ENCODE results near the gene MAPKAP1.

DNA sequence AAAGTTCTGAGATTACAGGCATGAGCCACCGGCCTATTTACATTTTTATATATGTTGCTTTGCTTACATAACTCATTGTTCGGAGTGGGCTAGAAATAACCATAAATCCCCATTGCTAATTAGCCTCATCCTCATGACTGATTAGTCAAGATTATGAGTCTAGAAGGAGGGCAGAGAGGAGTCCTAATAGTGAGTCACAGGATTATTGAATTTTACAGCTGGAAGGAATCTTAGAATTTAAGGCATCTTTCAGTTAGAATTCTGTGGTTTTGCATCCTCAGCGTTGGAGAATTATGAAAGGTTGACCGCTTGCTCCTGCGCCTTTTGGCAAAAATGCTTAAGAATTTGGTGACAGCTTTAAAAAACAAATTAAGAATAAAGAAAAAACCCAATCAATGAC, 37.6 kb upstream of the MAPKAP1 start:
- TF ChIP-seq, protein P1, sequence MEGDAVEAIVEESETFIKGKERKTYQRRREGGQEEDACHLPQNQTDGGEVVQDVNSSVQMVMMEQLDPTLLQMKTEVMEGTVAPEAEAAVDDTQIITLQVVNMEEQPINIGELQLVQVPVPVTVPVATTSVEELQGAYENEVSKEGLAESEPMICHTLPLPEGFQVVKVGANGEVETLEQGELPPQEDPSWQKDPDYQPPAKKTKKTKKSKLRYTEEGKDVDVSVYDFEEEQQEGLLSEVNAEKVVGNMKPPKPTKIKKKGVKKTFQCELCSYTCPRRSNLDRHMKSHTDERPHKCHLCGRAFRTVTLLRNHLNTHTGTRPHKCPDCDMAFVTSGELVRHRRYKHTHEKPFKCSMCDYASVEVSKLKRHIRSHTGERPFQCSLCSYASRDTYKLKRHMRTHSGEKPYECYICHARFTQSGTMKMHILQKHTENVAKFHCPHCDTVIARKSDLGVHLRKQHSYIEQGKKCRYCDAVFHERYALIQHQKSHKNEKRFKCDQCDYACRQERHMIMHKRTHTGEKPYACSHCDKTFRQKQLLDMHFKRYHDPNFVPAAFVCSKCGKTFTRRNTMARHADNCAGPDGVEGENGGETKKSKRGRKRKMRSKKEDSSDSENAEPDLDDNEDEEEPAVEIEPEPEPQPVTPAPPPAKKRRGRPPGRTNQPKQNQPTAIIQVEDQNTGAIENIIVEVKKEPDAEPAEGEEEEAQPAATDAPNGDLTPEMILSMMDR (IDR thresholded peaks at IDR 0.05) = no peak
- TF ChIP-seq POLR2A (IDR thresholded peaks at IDR 0.05) (no peak), POLR2AphosphoS5 (IDR thresholded peaks at IDR 0.05) (no peak)
